Activated gamma-delta T cell (primary cell): ENCODE results near the gene POC1A.

Experiments used
- DNase-seq: peaks from one replicate; lab custom pipeline; 2025; lab: John Stamatoyannopoulos, UW

POC1A gene

GRCh38 chr3:52067046-52067445 lies 87.2 kb downstream of the POC1A start:
- no peak for DNase-seq

GRCh38 chr3:52065264-52065756 lies 88.9 kb downstream of the POC1A start:
- DNase-seq = no peak

DNA sequence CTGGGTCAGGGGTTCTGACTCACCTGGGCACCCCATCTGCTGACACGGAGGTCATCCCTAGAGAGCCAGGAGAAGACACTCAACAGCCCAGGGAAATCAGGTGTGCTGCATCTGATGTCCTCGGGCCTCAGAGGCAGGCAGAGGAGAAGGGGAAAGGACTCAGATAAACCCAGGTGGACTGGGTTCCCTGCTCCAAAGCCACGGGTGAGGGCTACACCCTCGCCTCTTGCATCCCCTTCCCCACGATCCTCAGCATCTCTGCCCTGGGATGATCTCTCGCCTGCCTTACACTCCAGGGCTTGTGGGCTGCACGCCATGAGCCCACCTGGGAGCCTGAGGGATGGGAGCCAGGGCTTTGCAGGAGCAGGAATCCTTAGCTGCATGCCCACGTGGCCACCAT lies 89.7 kb downstream of the POC1A start:
- no peak for DNase-seq

GRCh38 chr3:52063026-52063723 lies 91.0 kb downstream of the POC1A start:
- DNase-seq = no peak

DNA sequence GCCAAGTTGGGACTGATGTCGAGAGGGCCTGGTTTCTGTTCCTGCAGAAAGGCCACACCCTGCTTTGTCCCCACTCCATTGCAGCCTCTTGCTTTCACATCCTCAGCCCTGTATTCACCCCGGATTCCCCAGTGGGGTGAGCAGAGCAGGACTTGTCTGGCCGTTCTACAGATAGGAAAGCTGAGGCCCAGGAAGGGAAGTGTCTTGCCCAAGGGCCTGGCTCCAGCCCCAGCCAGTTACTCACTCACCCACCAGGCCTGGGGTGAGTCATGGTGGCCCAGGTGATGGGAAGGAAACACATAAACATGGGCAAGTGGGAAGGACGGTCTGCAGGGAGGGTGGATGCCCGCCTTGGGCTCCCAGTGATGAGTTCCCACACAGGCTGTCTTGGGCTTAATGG lies 91.7 kb downstream of the POC1A start:
- no peak for DNase-seq

DNA sequence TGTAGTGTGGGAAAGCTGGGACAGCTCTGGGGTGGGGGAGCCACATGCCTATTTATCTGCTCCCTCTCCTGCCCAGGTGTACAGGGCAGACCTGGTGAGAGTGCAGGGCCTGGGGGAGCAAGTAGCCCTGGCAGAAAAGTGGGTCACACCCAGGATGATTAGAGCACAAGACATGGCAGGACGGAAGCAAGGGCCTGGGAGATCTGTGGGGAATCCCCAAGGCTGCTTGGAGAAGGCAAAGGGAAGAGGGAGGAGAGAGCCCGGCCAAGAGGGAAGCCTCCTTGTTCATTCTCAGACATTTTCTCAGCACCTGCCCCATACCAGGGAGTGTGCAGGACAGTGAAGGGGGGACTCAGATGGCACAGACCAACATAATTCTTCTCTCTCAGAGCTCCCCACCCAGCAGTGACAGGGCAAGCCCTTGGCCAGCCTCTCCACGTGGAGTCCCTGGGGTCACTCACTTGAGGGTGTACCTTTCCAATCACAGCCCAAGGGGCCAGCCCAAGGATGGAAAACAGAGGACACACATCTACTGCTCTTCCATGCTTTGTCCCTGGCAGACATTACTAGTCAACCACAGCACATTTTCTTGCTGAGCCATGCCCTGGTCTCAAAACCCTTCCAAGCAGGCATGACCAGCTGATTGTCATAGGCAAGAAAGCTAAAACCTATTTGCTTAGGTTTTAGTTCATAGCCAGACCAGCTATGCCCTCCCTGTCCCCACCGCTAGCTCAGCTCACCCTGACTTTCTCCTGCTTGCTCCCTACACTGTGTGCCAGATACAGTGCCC lies 92.9 kb downstream of the POC1A start:
- no peak for DNase-seq

GRCh38 chr3:52059781-52060180 lies 94.4 kb downstream of the POC1A start:
- DNase-seq = no peak

DNA sequence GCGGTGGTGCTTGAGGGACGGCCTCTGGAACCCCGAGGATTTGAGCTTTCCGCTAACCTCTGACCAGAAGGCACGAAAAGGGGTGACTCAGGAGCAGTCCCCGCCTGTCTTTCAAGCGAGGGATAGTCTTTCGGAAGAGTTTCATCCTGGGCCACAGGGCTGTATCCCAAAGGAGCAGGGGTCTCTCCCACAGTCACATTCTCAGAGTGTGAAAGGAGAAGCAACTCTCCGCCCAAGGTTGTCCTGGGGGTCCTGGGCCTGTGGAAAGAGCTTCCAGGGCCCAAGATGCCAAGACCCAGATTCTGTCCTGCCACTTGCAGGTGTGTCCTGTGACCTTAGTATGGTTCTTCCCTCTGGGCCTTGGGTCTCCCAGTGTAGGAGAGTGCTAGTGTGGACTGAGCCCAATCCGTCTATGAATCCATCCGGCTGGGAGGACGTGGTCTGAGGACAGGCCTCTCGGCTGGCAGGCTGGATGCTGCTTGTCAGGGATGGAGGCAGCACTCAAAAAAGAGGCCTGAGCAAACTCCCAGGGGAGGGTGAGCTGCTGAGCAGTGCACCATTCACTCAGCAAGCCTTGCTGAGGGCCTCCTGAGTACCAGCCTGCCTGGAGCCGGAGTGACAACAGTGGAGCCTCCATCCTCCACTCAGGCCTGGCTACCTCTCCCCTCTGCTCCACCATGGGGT lies 96.3 kb downstream of the POC1A start:
- no peak for DNase-seq

- peak; percentile 98 for DNase-seq
These were observed 97.0 kb downstream of the POC1A start for GRCh38 chr3:52056968-52057811.

DNA sequence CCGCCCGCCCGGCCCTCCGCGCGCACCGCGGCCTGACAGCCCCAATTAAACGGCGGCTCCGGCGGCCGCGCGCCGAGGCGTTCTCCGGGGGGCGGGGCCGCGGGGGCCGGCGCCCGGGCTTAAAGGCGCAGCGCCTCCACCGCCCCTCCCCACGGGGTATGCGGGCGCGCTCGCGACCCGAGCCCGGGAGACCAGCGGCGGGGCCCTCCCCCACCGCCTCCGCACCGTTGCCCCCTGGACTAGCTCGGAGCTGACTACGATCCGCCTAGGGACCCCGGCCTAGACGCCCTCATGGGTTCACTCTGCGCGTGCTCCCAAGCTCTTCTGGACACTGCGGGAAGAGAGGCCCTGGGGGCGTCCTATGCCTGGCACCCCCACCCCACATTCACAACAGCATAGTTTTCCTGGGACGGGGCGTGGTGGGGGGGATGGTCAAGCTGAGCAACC lies 97.7 kb downstream of the POC1A start, which contains the start of gene DUSP7:
TSS of gene DUSP7 (minus strand) at position 51 of the 447 bp plus-strand sequence. CDS start 205 bp downstream, outside the sequence.
- peak; percentile 54 for DNase-seq

GRCh38 chr3:52055537-52056351 lies 98.5 kb downstream of the POC1A start:
- peak; percentile 36 for DNase-seq

DNA sequence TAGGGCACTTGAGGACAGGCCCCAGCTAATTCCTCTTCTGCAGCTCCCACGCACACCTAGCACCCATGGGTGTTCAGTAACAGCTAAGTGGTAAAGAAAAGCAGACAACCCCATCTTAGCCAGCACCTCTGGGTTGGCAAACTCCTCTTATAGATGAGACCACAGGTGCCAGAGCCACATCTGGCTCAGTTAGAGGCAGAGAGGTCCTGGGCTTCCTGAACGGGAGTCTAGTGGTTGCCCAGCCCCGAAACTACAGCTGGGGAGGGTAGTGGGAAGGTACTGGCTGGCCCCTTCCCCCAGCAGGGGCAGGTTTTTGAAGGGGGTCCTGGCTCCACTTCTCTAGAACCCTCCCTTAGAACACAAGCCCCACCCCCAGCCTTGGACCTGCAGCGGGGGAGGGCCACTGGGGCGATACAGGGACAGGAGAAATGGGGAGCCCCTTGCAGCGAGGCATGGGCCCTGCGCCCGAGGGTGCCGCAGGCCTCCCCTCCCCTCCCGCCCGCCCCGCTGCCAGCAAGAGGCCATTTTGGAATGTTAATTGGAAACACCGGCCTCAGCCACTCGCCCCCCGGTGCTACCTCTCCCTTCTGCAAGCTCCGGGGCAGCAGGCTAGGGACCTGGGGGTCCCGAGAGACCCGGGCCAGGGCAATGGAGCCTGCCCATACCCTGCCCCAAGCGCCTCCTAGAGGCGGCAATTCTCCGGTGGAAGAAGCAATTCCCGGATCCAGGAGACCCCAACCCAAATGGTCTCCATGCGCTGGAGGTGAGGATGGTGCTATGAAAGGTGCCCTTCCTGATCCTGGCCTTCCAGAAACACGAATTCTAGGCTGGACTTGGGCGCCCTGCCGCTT lies 99.3 kb downstream of the POC1A start:
- no peak for DNase-seq

DNA sequence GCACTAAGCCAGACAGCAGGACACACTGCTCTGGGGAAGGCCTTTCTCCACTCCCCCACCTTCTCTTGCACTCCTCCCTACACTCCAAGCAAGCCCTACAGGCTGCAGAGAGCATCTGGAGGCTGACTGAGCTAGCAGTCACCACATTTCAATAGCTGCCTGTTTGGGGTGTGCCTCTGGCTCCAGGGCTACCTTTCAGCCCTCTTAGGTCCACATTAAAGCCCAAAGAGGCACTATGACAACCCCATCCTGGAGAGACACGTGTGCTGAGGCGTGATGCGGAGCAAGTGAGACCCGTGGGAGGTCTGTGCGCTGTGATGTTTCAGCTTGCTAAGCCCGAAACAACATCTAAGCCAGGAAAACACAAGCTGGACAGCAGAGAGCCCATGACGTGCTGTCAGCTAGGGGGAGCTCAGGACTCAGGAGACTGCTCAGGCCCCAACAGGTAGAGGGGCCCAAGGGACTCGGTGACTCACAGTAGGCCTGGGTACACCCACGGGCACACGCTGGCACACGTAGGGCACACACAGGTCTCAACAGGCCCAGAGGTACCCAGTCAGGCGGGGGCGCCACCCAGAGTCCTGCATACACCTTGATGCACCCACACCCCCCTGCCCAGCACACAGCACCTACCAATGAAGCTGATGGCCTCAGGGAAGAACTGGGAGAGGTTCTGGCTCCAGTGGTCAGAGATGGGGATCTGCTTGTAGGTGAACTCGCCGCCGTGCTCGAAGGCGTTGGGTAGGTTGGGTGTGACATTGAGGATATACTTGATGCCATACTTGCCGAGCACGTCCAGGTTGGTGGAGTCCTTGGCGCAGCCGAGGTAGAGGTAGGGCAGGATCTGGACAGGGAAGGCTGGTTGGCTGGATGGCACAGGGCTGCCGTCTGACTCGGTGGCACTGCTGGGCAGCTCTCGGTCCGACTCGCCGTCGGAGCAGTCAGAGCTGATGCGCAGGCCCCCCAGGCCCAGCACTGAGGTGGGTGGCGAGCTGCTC lies 100.6 kb downstream of the POC1A start:
- DNase-seq = no peak

- no peak for DNase-seq
These were observed 101.4 kb downstream of the POC1A start for GRCh38 chr3:52052831-52053306.

GRCh38 chr3:52051444-52051843 lies 102.8 kb downstream of the POC1A start:
- DNase-seq = no peak

- DNase-seq = no peak
These were observed 103.7 kb downstream of the POC1A start for GRCh38 chr3:52050571-52050970.

DNA sequence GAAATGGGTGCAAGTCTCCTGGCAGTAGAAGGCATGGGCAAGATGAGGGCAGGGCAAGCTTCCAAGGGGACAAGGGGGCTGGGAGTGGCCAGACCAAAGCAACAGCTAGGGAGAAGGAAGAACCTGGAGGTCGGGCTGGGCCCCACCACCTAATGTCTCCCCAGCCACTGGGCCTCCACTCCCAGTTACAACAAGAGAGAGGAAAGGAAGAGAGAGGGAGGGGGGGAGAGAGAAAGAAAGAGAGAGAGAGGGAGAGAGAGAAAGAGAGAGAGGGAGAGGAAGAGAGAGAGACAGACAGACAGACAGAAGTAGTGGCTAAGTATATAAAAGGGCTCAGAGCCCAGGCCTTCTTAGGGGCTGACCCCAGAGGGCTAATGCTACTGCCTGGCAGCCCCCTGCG lies 104.7 kb downstream of the POC1A start:
- DNase-seq = no peak

GRCh38 chr3:52047295-52047960 lies 106.8 kb downstream of the POC1A start:
- DNase-seq = no peak
